Amygdala (tissue), 56 donors: Measurements from ENCODE around the gene MMEL1.

Source experiments
- DNase-seq, 56 donors: peaks; one replicate each; lab custom pipeline; 2025; lab: John Stamatoyannopoulos, UW

The MMEL1 gene

DNA sequence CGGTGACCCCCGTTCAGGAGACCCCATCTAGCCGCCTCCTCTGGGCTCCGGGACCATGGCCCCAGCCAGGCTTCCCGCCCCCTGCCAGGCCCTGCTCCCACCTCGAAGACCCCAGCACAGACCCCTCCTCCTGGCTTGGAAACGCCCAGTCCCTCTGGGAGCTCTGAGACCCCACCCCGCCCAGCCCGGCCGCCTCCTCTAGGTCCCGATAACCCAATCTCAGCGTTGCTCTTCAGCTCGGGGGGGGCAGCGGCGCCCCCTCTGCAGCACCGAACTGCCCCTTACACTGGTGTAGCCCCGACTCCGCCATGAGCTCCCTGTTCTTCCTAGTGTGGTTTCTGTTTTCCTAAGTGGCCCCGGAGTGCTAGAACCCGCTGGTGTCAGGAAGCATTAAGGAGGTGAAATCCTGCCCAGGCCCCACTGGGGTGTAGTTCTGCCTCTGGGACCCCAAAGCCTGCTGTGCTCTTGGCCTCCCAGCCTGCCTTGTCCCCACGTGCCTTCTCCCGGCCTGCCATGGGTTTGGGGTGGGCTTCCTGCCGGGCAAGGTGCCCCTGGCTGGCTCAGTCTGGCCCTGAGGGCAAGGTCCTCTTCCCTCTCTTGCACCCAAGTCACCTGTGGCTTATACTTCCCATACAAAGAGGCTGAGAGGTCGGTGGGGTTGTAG lies 10.7 kb upstream of the MMEL1 start:
- no peak for DNase-seq

DNA sequence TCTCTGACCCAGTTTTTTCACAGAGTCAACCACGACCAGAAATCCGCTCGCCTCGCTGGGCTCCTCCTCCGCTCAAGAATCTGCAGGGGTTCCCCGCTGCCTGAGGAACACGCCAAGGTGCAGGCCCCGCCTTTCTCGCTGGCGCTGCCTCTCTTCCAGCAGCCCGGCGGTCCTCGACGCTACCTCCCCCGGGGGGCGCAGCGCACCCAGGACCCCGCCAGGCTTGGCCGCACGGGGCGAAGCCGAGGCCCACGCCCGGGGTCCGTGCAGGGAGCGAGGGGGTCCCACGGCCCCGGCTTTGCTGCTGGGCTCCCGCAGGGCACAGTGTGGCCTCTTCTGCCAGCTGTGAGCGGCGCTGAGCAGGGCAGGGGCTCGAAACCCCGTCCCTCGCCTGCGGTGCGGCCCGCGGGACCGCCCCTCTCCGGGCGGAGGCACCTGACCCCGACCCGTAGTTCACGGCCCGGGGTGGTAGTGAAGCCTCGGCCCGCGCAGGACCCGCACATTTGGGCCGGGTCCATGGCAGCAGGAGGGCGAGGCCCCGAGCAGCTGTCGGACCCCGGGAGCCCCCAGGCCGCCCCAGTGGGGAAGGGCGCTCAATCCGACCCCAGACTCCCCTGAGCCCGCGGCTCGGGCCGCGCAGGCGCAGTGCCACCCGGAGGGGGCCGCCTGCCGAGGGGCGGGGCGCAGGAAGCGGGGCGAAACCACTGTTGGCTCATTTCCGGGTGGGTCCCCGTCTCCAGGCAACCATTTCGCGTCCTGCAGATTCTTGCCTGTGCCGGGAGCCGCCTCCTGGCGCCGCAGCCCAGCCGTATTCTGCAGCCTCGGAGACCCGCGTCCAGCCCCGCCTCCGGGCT lies 10.0 kb upstream of the MMEL1 start:
- DNase-seq, result peak in 55 of 56 donors; percentile 35 to 90 (median 76)

GRCh38 chr1:2642131-2642559 lies 9.3 kb upstream of the MMEL1 start:
- no peak for DNase-seq

- no peak for DNase-seq
These were observed 8.7 kb upstream of the MMEL1 start for GRCh38 chr1:2641381-2642130.

GRCh38 chr1:2640626-2641025 lies 7.8 kb upstream of the MMEL1 start:
- no peak for DNase-seq

DNA sequence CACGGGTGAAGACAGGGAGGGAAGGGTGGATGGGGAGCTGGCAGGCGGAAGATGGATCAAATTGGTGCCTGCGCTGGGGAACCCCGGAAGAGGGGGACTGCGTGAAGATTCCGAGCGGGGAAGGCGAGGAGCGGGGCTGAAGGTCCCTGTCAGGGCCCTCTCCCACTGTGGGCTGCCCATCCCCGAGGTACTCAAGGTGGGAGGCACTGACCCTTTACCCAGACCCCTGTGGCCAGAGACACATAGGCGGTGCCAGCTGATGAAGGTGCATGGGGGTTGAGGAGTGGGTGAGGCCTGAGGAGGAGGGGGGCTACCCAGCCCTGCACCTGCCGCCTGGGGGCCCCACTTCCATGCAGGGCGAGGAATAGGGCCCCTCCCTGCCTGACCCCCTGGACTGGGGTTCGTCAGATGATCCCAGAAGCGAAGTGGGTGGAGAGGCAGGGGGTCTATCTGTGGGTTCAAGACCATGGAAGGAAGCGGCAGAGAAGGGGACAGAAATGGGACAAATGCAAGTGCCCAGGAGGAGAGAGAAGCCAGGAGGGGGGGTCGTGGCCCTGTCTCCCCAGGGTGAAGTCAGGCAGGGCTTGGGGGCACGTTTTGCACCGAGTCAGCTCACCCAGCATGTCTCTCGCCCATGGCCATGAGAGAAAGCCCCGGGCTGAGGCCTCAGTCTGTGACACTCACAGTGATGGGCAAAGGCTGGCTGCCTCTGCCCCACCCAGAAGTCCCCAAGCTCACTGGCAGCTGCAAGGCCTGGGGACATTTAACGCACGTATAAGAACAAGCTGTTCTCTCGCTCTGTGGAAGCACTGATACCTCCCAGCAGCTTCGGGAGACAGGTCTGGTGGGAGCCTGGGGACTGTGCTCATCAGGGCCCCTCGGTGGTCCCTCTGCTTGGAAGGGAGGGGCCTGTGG lies 7.0 kb upstream of the MMEL1 start:
- no peak for DNase-seq

DNA sequence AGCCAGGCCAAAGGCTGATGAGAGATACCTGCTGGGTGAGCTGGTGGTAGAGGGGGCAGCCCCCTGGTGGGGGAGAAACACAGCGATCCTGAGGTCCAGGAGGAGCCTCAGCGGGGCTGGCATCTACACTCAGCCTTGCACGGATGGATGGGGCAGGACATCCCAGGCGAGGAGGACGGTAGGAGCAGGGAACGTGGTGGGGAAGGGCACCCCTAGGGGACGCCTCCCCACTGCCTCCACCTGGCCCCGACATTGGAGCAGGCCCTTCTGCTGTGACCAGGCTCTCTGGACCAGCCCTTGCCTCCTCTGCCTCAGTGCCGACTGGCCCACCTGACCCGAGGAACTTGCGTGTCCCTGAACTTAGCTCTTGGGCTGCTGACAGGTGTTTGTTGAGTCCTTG lies 6.4 kb upstream of the MMEL1 start:
- no peak for DNase-seq

DNA sequence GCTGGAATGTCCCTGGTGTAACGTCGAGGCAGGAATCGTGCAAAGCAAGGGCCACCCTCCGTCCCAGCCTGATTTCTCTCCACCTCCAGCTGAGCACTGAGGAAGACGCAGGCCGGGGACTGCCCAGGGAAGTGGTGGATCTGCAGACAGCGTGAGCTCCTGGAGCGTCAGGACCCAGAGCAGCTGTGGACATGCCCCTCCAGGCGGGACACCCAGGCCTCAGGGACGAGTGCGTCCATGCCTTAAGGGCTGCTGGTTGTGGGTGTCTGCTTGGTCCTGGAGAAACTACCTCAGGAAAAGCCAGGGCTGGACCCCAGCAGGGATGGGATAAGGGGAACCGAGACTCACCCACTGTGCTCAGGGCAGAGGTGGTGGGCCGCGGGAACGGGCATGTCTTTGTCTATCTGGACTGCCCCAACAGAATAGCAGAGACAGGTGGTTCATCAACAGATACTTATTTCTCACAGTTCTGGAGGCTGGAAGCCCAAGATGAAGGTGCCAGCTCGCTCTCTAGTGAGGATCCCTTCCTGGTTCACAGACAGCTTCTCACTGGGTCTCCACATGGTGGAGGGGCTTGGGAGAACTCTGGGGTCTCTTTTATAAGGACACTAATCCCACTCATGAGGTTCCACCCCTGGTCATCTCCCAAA lies 5.8 kb upstream of the MMEL1 start:
- DNase-seq, result no peak

GRCh38 chr1:2637442-2638145 lies 4.8 kb upstream of the MMEL1 start:
- no peak for DNase-seq

- DNase-seq, result no peak
These were observed 3.9 kb upstream of the MMEL1 start for GRCh38 chr1:2636733-2637132.

DNA sequence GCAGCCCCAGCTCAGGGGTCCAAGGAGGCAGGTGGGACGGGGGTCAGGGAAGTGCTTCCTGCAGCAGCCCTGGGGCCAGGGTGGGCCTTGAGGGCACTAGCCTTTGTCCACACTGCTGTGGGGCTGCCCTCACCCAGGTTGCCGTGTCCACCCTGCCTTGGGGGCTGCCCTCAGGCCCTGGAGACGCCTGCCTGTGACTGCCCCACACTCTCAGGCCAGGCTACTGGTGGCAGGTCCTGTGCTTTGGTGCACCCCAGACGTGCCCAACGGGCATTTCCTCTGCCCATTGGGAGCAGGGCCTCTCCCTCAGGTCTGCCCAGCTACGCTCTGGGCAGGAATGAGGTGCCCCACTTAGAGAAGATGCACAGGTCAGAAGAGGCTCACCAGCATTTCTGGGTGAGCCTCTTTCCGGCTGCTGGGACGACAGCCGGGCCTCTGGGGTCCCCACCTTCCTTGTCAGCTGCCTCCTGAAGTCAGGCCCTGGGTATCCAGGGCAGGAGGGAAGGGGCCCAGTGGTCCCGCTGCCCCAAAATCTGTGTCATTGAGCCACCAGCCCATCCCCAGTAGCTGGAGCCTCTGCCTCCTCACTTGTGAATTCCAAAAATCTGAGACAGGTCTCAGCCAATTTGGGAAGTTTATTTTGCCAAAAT lies 2.7 kb upstream of the MMEL1 start:
- no peak for DNase-seq

DNA sequence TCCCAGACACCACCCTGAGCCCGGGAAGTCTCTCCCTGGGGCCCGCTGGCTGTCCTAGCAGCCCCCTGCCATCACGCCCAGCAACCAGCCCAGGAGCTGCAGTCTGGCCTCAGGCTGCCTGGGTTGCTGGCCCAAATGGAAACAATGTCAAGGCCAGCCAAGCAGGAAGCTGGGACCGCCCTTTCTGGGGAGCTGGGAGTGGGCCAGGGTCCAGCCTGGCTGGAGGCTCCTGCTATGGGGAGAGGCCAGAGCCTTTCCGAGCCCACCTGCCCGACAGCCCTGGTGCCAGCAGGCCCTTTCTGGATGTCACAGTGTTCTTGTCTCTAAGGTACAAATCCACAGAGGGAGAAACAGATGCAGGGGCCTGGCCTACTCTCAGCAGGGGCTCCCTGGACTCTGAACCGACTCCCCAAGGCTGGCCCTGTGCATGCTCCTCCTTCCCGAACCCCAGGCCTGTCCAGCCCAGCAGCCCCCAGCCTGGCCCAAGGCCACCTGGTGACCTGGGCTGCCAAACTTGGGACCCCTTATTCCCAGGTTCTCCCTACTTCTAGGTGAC lies 1.2 kb upstream of the MMEL1 start:
- no peak for DNase-seq

- DNase-seq, result no peak
These were observed 635 bp upstream of the MMEL1 start for GRCh38 chr1:2633366-2633935.

- DNase-seq, result no peak
These were observed 775 bp downstream of the MMEL1 start for GRCh38 chr1:2632051-2632430.

DNA sequence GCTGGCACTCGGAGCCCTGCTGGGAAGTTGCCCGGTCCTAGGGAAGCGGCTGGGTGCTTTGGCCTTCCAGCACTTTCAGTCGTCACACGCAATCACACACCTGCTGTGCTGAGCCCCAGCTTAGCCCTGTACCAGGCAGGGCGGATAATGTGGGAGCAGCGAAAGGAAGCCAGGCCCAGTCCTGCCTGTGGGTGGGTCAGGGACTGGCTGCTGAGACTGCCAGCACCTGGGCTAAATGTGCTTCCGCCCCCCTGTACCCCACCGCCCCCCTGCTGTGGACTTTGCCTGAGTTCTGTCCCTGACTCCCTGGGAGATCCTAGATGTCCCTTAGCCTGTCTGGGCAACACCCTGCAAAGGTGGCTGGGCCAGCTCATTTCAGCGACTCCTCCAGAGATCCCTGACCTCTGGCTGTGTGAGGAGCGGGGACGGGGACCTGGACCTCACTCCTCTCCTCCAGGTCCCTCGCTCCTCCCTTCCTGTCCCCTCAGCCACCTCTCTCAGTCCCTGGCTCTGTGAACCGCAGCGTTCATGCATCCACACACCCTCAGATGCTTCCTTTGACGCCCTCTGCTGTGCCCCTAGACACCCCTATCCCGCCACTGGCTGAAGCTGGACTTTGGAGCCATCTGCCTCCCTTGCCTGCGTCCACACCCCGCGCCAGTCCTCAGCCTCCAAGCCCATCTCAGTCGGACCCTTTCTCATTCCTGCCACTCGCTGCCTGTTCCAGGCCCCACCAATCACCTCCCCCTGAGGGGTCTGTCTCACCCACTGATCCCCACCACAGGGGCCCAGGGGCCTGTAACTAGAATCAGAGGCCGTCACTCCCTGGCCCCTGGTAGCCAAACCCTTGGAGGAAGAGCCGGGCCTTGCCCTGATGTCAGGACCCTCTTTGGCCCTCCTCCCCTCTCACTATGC lies 1.4 kb downstream of the MMEL1 start:
- DNase-seq, result no peak

- no peak for DNase-seq
These were observed 2.2 kb downstream of the MMEL1 start for GRCh38 chr1:2630498-2631135.
